IPS-15b (cell line): ENCODE results near the gene TWF2.

ENCODE experiments used
- H3K27me3 ChIP-seq: one replicate; pipeline ENCODE4 v1.6.1; 2013; ENCODE audit warnings: low read length; ENCODE audit not compliant: control insufficient read depth, insufficient read depth
- H3K36me3 ChIP-seq: one replicate; pipeline ENCODE4 v1.6.1; 2013; ENCODE audit warnings: low read length; ENCODE audit not compliant: control insufficient read depth, insufficient read depth
- H3K4me1 ChIP-seq: one replicate; pipeline ENCODE4 v1.6.1; 2013; ENCODE audit warnings: mild to moderate bottlenecking, low read length; ENCODE audit not compliant: control insufficient read depth, insufficient read depth
- H3K4me3 ChIP-seq: one replicate; pipeline ENCODE4 v1.5.1; 2013; ENCODE audit warnings: low read depth, low read length
- H3K9ac ChIP-seq: one replicate; pipeline ENCODE4 v1.6.1; 2013; ENCODE audit warnings: low read depth, mild to moderate bottlenecking, low read length
- H3K9me3 ChIP-seq: one replicate; pipeline ENCODE4 v1.6.1; 2013; ENCODE audit warnings: mild to moderate bottlenecking, low read length; ENCODE audit not compliant: control insufficient read depth, insufficient read depth

Gene TWF2

GRCh38 chr3:52234516-52235447 is 4.2 kb downstream of the TWF2 start:
- H3K9me3 ChIP-seq = no peaks in the 10 kb centered on the region
- H3K27me3 ChIP-seq = no peaks in the 10 kb centered on the region
- H3K4me1 ChIP-seq = peaks cover 15% of the 10 kb centered on the region
- H3K36me3 ChIP-seq = peaks cover 13% of the 10 kb centered on the region
- no peak overlapping the region for H3K9ac ChIP-seq
- H3K4me3 ChIP-seq = no peak overlapping the region

- Histone ChIP-seq H3K36me3 (peaks cover 20% of the 10 kb centered on the region), H3K4me3 (no peak overlapping the region), H3K4me1 (peaks cover 15% of the 10 kb centered on the region), H3K27me3 (no peaks in the 10 kb centered on the region), H3K9me3 (no peaks in the 10 kb centered on the region), H3K9ac (no peak overlapping the region)
Observed at GRCh38 chr3:52233968-52234367, 5.0 kb downstream of the TWF2 start.

- Histone ChIP-seq H3K4me3 (no peak overlapping the region), H3K36me3 (peaks cover 26% of the 10 kb centered on the region), H3K9me3 (no peaks in the 10 kb centered on the region), H3K4me1 (peaks cover 11% of the 10 kb centered on the region), H3K27me3 (no peaks in the 10 kb centered on the region), H3K9ac (peak overlapping the region; percentile 37)
Observed at GRCh38 chr3:52233108-52233591, 5.8 kb downstream of the TWF2 start.

GRCh38 chr3:52232279-52233107 is 6.5 kb downstream of the TWF2 start:
- Histone ChIP-seq H3K4me3 (no peak overlapping the region), H3K36me3 (peaks cover 26% of the 10 kb centered on the region), H3K9me3 (no peaks in the 10 kb centered on the region), H3K9ac (peak overlapping the region; percentile 37), H3K27me3 (no peaks in the 10 kb centered on the region), H3K4me1 (peaks cover 6% of the 10 kb centered on the region)

DNA sequence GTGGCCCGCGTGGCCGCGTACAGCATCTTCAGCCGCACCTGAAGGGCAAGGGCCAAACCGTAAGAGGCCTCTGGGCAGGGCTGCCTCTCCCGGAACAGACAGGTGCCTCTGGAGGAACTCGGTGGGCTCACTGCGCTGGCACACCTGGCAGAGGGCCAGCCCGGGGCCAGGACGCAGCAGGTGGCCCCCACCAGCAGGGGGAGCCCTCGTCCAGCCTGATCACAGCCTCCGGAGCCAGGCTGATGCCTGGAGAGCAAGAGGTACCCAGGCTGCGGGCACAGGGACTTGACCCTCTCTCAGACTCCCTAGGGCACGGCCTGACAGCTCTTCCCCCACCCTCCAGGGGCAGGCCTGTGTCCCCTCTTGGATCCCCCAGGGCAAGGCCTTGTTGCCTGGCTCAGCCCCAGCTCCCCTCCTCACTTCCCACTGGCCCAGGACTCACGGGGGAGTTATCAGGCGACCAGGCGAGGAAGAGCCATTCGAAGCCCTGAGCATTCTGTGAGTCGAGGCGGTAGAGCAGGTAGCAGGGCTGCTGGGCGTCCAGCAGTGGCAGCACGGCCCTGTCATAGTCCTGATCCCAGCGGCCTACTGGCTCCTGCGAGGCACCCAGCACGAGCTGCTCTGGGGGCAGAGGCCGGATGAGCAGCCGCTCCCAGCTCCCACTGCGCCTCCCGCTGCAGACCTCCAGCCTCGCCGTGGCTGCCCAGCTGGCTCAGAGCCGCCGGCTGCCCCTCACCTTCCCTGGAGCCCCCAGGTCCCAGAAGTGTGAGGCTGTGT is 7.3 kb downstream of the TWF2 start:
- no peaks in the 10 kb centered on the region for H3K9me3 ChIP-seq
- no peak overlapping the region for H3K9ac ChIP-seq
- no peaks in the 10 kb centered on the region for H3K27me3 ChIP-seq
- H3K4me1 ChIP-seq = peaks cover 2% of the 10 kb centered on the region
- no peak overlapping the region for H3K4me3 ChIP-seq
- peaks cover 26% of the 10 kb centered on the region for H3K36me3 ChIP-seq

- H3K4me1 ChIP-seq = no peaks in the 10 kb centered on the region
- H3K4me3 ChIP-seq = no peak overlapping the region
- H3K9ac ChIP-seq = no peak overlapping the region
- no peaks in the 10 kb centered on the region for H3K27me3 ChIP-seq
- peaks cover 26% of the 10 kb centered on the region for H3K36me3 ChIP-seq
- H3K9me3 ChIP-seq = no peaks in the 10 kb centered on the region
Observed at GRCh38 chr3:52230889-52231499, 8.0 kb downstream of the TWF2 start.

GRCh38 chr3:52230461-52230860 is 8.5 kb downstream of the TWF2 start:
- Histone ChIP-seq H3K36me3 (peaks cover 26% of the 10 kb centered on the region), H3K9me3 (no peaks in the 10 kb centered on the region), H3K9ac (no peak overlapping the region), H3K4me3 (no peak overlapping the region), H3K4me1 (no peaks in the 10 kb centered on the region), H3K27me3 (no peaks in the 10 kb centered on the region)

DNA sequence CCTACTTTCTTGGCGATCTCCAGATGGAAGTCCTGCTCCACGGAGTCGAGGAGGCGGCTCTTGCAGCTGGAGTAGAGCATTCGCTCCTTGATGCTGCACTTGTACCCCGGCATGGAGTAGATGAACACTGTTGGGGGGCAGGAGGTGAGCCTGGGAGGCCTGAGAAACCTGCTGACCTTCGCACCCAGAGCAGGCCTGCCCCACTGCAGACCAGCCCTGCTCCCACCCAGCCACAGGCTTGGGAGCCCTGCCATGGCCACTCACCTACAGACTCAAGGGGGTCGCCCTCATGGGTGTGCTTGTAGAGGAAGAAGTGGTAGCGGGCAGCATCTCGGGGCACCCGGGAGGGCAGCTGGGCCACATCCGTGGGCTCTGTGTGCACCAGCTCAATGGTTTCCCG is 9.3 kb downstream of the TWF2 start:
- Histone ChIP-seq H3K27me3 (no peaks in the 10 kb centered on the region), H3K4me3 (no peak overlapping the region), H3K9me3 (no peaks in the 10 kb centered on the region), H3K9ac (no peak overlapping the region), H3K4me1 (no peaks in the 10 kb centered on the region), H3K36me3 (peaks cover 26% of the 10 kb centered on the region)

DNA sequence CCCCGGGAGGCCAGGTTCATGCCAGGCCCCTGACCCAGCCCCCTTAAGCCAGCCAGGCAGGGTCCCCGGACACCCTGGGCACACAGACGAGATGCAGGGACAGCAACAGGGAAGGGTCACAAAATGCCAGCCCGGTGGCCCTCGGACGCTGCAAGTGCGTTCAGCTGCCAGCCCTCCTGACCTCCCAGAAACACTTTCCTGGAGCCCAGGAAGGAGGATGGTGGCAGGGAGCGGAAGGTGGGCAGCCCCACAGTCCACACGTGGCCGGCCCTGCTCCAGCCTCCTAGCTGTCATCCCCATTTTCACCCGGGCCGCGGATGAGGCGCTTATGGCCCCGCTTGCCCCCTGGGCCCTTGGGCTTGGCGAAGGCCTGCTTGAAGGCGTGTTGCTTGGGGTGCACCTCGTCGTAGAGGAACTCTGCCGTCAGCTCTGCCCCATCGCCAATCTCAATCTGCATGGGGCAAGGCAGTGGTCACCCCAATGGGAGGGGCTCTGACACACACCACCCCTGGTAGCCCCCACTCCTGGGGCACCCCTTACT is 10.1 kb downstream of the TWF2 start:
- H3K4me1 ChIP-seq = no peaks in the 10 kb centered on the region
- H3K36me3 ChIP-seq = peaks cover 26% of the 10 kb centered on the region
- no peak overlapping the region for H3K9ac ChIP-seq
- no peaks in the 10 kb centered on the region for H3K9me3 ChIP-seq
- H3K27me3 ChIP-seq = no peaks in the 10 kb centered on the region
- H3K4me3 ChIP-seq = no peak overlapping the region

DNA sequence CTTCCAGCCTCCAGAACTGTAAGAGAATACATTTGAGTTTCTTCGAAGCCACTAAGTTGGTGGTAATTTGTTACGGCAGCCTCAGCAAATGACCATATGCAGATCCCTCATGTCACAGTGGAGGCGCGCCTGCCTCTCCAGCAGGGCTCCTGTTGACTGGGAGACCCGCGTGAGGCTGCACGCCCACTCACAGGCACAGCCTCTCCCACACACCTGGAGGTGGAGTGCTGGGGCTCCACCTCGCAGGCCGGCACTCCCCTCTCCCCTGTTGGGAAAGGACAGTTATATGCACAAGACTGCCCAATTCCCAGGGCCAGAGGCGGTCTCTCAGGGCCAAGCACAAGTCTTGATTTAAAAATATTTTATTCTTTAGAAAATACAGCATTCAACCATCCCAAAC is 10.7 kb downstream of the TWF2 start:
- H3K4me3 ChIP-seq = no peak overlapping the region
- no peaks in the 10 kb centered on the region for H3K27me3 ChIP-seq
- peaks cover 26% of the 10 kb centered on the region for H3K36me3 ChIP-seq
- H3K9me3 ChIP-seq = no peaks in the 10 kb centered on the region
- no peak overlapping the region for H3K9ac ChIP-seq
- no peaks in the 10 kb centered on the region for H3K4me1 ChIP-seq

- no peak overlapping the region for H3K9ac ChIP-seq
- H3K27me3 ChIP-seq = no peaks in the 10 kb centered on the region
- H3K36me3 ChIP-seq = peaks cover 26% of the 10 kb centered on the region
- no peaks in the 10 kb centered on the region for H3K4me1 ChIP-seq
- no peaks in the 10 kb centered on the region for H3K9me3 ChIP-seq
- no peak overlapping the region for H3K4me3 ChIP-seq
Observed at GRCh38 chr3:52227766-52228165, 11.2 kb downstream of the TWF2 start.
